ENCODE results near the gene EXOC4.

Gene EXOC4

DNA sequence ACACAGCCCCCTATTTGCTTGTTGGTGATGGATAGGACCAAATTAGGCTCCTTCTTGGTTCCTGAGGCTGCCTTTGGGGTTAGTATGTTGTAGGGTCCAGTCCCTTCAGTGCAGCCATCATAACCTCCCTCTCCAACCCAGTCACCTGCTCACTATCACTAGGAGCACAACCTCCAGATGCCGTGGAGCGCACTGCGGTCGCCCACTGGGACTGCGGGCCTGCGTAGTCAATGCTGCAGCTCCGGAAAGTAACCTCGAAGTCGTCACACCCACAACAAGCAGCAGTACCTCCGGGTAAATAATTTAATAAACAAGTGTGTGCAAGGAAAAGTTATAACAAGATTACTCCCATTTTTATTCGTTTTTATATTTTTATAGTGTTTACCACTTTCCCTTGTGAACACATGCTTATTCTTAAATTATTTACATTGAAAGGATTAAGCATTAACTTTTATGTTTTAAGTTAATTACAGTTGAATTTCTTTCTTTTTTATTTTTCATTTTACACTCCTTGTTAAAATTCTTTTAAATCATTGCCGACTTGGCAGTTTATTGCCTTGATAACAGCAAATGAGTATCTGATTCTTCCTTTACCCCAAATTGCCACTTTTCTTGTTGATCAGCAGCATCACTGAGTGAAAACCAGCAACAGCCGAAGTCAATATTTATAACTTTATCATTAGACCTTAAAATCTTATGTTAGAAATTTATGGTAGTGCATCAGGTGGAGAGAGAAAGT lies 474.8 kb downstream of the EXOC4 start:
- DNase-seq, result no peak

DNA sequence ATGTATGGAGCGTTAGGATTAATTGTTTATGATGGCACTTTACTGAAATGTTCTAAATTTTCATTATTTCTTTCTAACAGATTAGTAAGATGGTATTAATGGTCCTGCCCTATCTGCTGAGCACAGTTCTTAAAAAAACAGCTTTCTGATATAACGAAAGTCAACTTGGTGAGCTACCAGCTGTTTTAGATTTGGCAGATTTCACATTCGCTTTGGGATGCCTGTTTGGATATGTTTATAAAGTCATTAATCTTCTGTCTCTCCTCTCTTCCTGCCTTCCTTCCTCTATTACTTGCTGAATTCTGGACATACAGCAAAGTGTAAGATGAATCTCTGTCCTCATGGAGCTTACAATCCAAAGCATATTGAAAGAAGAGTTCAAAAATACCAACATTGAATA lies 477.5 kb downstream of the EXOC4 start:
- DNase-seq, result no peak

- DNase-seq, result no peak
Measured at GRCh38 chr7:133733401-133733800, 480.5 kb downstream of the EXOC4 start.

DNA sequence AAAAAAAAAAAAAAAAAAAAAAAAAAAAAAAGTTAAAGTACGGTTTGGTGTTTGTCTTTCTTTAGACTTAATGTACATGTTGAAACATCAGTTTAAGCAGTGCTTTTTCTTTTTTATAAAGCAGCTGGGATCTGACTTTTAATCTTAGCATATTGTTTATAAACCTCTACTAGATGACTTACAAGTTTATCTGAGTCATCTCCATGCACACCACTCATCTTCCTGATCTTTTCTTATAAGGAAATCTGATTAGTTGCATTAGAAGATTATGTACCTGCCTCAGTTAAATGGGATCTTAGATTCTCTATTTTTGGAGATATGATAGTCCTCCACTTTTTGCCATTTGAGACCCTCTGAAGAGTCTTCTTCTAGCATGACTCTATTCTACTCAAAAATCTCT lies 482.3 kb downstream of the EXOC4 start:
- no peak for DNase-seq

GRCh38 chr7:133739817-133740216 lies 486.9 kb downstream of the EXOC4 start:
- DNase-seq, result no peak

- DNase-seq, result no peak
Measured at GRCh38 chr7:133741078-133741477, 488.2 kb downstream of the EXOC4 start.

DNA sequence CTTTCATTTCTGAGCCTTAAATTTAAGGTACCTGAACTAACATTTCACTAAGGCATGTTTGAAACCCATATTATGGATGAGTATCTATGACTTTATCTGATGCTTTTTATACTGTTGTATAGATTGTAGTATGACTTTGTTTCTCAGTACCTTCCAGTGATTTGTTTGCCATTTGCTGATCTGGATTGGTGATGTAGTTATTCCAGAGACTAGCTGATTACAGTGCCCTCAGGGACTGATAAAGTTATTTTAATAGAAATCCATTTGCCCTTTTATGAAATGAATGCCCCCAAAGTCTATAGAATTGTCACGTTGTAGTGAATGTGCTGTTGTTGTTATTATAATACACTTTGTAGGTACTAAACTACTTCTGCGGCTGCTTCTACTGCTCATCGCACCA lies 488.8 kb downstream of the EXOC4 start:
- DNase-seq, result no peak

DNA sequence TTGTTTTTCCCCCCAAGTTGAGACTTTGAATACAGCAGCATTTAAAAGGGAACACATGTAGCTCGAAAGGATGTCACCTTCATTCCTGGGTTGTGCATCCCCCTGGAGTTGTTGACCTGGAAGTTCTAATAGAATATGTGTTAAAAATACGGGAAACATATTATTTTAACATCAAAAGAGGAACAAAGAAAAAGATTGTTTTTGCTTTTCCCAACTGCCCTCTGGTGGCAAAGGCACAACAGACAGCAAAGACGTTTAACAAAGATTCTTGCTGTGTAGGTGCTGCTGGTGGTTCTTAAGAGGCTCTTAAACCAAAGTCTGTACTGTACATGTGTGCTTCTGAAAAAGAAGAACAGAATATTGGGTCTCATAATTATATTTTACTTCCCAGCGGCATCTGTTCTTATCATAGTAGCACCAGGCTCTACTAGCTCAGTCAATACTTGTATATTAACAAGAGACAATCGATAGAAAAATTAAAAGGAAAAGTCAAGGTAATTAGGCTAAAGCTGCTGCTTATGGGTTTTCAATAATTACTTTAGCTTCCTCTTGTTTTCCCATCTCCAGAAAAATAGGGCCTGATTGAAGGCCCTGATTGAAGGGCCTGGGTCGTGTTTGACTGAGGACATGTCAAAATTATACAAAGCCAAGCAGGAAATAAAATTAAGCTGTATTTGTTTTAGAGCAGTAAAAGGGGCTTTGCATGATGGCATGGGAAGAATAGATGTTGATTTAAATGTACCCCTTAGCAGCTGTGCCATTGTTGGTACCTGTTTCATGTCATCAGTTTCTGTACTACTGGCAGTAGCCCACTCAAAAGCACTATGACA lies 490.0 kb downstream of the EXOC4 start:
- no peak for DNase-seq

DNA sequence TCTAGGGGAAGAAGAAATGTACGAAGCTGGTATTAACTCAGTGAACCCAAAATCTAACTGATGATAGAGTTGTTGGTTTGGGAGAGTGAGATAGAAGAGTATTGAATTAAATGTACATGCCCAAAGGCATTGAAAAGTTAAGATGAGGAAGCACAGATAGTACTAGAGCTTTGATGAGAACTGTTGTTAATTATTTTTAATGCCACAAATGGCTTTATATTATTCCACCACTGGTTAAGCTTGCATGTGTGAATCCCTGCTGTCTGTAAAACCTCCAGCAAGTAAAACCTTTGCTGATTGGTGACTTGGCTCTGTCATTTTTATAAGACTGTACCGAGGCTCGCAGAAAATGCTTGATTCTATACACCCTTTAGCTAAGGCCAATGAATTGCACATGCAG lies 491.6 kb downstream of the EXOC4 start:
- no peak for DNase-seq

GRCh38 chr7:133746305-133746704 lies 493.4 kb downstream of the EXOC4 start:
- DNase-seq, result no peak

- no peak for DNase-seq
Measured at GRCh38 chr7:133746847-133747246, 494.0 kb downstream of the EXOC4 start.

- DNase-seq, result no peak
Measured at GRCh38 chr7:133748443-133749407, 495.8 kb downstream of the EXOC4 start.

DNA sequence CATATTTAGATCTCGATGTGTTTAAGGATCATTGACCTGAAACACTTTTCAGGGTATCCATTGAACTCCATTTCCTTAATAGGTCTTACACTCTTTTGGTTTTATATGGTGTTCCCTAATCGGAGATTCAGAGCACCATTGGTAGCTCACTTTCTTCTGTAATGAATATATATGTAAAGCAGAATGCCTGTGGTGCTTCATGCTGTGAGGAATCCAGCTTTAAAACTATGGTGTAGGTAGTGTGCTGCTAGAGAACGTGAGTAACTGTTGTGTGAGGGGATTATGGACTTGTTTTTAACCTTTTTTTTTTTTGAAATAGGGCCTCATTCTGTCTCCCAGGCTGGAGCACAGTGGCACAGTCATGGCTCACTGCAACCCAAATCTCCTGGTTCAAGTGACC lies 497.4 kb downstream of the EXOC4 start:
- no peak for DNase-seq

DNA sequence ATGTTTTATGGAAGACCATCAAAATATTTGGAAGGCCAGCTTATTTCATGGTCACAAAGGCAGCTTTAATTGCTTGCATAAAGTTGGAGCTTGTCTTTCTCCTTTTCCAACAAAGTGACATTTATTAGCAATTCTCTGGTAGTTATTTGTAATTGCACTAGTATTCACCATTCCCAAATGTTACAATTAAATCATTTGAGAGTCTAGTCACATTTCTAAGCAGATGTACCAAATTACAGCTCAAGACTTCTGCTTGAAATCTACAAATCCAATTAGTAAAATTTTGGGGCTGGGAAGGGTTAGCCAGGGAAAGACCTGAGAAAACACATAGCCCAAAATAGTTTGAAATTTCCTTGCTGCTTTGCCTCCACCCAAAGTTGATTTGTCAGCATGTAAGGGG lies 498.2 kb downstream of the EXOC4 start:
- no peak for DNase-seq

- no peak for DNase-seq
Measured at GRCh38 chr7:133753513-133753912, 500.6 kb downstream of the EXOC4 start.

- DNase-seq, result no peak
Measured at GRCh38 chr7:133754708-133755107, 501.8 kb downstream of the EXOC4 start.

DNA sequence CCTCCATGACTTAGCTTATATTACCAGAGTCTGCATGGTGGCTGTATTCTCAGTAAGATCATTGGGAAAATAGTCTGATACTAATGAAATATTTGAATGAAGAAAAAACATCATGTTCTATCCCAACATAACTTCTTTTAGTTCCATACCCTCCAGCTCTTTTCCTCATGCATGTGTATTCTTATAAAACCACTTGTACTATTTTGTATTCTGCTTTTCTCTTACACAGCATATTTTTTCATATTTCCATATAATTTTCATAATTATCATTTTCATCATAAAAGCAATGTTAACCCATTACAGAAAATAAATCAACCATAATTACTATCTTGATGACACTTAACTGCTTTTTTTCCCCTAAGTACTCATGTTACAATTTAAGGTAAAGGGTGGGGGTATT lies 503.0 kb downstream of the EXOC4 start:
- DNase-seq, result no peak

DNA sequence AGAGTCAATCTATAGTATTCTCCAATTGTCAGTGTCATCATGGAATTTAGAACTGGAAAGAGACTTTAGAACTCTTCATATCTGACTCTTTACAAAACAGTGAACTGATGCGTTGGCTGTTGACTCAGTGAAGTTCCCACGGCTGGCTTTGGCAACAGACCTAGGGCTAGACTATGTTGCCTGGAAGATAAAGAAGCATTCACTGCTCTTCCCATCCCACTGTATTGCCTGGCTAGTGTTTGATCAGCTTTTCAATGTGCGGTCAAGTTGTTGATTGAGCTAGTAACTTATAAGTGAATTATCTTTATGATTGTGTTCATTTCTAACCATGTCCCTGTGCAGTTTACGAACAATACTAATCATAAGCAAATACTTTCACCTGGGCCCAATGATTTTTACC lies 508.6 kb downstream of the EXOC4 start:
- DNase-seq, result no peak

DNA sequence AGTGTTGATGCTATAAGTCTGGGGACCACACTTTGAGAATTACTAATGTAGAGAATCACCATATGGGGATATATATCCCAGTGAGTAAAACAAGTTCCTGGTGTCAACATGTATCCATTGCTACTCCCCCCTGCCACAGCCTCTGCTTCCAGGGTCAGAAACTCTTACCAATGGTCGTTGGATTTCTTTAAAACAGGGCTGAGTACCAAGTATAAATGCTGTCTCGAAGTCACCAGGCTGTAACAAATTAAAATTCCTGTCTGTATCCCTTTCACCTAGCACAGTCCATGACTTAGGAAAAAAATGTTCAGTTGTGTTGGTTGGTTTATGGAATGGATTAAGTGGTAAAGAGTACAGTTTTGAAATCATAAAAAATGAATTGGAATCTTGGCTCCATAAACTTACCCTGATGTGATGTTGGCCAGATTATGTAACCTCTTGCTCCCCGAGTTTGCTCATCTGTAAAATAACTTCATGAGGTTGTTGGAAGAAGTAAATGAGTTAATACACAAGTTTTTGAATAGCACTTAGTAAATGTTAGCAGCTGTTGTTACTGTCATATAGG lies 510.3 kb downstream of the EXOC4 start:
- DNase-seq, result no peak

DNA sequence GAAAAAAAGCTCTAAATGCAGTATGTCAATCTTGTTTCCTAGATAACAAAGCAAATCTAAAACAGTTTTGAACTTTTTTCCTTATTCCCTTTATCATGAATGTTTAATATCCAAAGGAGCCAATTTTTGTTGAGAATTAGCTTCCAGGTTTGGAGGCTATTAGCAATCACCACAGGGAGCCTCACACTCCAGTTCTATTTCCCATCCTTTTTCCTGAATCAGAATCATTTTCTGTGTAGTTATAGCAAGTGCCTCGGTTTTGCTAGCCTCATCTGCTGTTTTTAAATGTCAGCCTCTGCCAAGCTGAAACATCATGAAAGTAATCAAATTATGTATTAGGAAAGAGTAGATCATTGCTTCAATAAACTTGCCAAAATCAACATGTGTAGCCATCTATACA lies 516.8 kb downstream of the EXOC4 start:
- DNase-seq, result no peak

GRCh38 chr7:133770863-133771492 lies 518.1 kb downstream of the EXOC4 start:
- no peak for DNase-seq

GRCh38 chr7:133771788-133772419 lies 519.0 kb downstream of the EXOC4 start:
- DNase-seq, result no peak

All from activated gamma-delta T cell treated with Interleukin-2 at 50 U/mL for 16 hours (primary cell).